GM19468 (cell line): ENCODE results near the gene ZBTB16.

Experiments
- ATAC-seq: cut with Tn5 transposase; IDR thresholded peaks from one replicate; pipeline ENCODE4 v1.9.1; 2021; ENCODE audit warnings: mild to moderate bottlenecking, moderate library complexity, moderate number of reproducible peaks; ENCODE audit not compliant: unreplicated experiment; ENCODE audit errors: extremely low read depth

ZBTB16 gene

GRCh38 chr11:114081641-114082414 lies 22.3 kb downstream of the ZBTB16 start:
- no peak for ATAC-seq

GRCh38 chr11:114082415-114082748 lies 22.9 kb downstream of the ZBTB16 start:
- ATAC-seq: no peak

GRCh38 chr11:114082767-114083181 lies 23.3 kb downstream of the ZBTB16 start:
- ATAC-seq: no peak

DNA sequence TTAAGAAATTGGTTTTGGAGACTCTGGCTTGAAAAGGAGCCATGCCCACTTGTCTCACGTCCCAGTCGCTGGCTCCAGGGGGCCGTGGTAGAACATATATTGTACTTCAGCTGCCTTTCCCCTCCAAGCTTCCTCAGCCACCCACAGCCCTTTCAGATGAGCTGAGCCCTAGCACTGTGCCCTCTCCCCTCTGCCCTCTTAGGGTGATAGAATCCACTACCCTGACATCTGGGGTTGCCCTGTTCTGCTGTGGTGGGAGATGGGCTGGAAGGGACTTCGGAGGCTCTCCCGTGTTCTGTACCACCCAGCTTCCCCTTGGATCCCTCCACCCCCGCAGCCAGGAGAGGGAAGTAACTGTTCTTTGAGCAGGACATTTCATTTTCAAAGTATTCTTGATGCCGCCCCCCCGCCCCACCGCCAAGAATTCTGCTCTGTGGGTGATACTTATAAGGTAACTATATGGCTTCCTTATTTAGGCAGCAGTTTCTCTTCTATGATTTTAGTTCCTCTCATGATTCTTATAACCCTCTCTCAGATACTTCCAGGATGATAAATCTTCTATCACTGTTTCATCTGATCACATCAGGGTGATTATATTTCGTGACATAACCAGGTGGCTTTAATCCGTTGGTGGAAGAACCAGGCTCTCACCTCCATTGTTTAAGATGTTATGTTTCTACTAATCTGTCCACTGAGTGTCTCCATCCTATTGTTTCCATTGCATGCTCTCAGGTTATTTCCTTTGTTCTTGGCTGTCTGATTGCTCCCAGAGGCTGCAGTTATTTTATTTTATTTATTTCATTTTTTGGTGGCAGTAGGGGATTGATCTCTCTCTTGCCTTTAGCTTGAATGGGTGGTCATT lies 24.1 kb downstream of the ZBTB16 start:
- no peak for ATAC-seq

- ATAC-seq: no peak
Measured at GRCh38 chr11:114084414-114084813, 24.9 kb downstream of the ZBTB16 start.

GRCh38 chr11:114085965-114086793 lies 26.7 kb downstream of the ZBTB16 start:
- no peak for ATAC-seq

DNA sequence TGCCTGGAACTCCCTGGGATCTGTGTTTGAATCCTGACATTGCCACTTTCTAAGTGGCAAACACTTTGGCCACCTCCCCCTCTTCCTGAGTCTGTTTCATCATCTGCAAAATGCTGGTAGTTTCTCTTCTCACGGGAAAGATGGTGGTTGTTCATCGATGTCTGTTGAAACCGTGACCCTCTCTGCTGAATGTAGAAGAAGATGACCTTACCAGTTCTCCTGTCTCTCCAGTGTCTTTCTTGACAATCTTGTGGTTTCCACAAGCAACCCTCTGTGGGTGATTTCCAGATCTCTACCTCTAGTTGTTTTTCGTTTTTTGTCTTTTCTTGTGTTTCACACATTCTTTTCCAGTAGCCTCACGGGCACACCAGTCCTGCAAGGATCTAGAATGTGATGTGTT lies 27.5 kb downstream of the ZBTB16 start:
- no peak for ATAC-seq

- ATAC-seq: no peak
Measured at GRCh38 chr11:114088216-114088615, 28.7 kb downstream of the ZBTB16 start.

- no peak for ATAC-seq
Measured at GRCh38 chr11:114088836-114089235, 29.3 kb downstream of the ZBTB16 start.

- ATAC-seq: no peak
Measured at GRCh38 chr11:114089748-114090147, 30.2 kb downstream of the ZBTB16 start.

DNA sequence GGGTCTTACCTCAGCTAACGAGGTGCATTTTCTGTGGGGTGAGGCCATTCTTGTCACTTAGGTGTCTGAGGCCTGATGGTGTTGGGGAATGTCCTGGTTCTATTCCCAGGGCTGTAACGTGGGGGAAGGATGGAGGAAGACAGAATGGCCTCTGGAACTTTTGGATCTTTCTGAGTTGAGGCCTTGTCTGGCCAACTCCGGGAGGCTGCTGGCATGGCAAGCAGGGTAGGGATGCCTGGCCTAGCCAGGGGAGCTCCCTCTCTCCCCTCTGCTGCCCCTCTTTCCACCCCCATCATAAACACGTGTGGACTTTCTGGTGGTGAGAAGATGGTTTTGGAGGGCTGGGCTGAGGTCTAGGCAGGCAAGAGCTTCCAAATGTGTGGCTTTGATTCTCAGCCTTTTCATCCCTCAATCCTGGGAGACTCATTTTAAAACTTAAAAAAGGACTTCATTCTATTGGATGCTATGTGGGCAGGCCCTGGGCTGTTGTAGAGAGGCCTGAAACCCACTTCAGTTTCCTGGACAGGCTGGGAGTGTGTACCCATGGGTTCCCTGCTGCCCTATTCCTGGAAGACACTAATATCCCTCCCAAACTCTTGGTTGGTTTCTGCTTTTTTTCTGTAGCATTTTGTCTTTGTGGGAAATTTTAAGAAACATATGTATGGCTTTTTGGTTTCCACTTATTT lies 30.9 kb downstream of the ZBTB16 start:
- no peak for ATAC-seq

GRCh38 chr11:114090976-114091375 lies 31.5 kb downstream of the ZBTB16 start:
- ATAC-seq: no peak

- no peak for ATAC-seq
Measured at GRCh38 chr11:114091516-114092397, 32.2 kb downstream of the ZBTB16 start.

GRCh38 chr11:114092478-114092877 lies 33.0 kb downstream of the ZBTB16 start:
- no peak for ATAC-seq

- no peak for ATAC-seq
Measured at GRCh38 chr11:114092953-114093352, 33.4 kb downstream of the ZBTB16 start.

DNA sequence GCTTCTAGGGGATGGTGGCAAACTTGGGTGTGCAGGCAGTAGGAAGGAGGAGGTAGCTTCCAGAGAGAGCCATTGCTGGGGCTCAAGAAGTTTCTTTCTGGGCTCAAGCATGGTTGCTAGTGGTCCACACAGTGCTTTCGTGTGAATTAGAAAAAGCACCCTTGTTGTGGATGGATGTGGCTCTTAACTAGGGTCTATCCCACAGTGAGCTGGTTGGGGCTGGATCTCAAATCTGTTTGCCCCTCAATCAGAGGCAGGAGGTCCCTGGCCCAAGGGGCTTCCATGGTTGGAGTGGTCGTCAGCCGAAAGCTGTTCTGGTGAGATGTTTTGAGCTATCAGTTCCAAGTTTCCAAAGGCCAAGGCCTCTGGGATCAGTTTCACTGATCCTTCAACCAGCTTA lies 35.0 kb downstream of the ZBTB16 start:
- ATAC-seq: no peak

DNA sequence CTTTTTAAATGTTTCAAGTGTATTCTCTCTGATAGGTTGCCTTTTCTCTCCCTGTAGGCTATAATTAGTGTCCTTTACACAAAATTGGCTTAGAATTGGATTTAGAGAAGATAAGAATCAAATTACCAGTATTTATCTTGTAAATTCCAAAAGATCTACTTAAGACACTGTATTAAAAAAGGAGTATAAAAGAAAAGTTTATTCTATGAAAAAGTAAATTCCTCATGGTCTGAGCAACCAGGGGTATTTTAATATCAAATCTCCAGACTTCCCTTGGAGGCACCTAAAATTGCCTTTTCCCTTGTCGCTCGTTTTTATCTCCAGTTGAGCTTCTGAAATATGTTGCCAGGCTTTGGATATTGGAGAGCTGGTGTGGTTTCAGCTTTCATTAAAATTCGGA lies 36.4 kb downstream of the ZBTB16 start:
- ATAC-seq: no peak

DNA sequence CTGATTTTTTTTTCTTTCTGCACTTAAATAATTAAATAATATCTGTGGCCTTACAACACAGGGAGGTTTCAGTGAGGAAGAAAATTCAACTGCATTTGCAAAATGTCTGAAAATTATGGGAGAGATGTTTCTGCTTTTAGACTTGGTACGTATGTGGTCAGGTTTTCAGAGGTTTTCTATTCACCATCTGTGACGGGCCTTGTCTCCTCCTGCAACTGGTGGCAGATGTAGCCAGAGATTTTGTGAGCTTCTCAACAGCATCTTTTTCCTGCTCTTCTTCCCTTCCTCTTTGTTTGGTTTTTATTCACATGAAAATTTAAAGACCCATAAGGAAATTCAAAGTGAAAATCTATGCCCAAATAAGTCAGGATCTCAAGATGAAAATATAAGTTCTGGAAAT lies 38.3 kb downstream of the ZBTB16 start:
- ATAC-seq: no peak

GRCh38 chr11:114098927-114099326 lies 39.4 kb downstream of the ZBTB16 start:
- no peak for ATAC-seq
